ENCODE measurements around the gene BBOX1. TPM values are rescaled to one million over a fixed set of nuclear protein-coding genes. Genes with fewer than 3 reads are reported as not detected.

Gene BBOX1
- total RNA-seq, 1 donor from 2014 or later: not detected

DNA sequence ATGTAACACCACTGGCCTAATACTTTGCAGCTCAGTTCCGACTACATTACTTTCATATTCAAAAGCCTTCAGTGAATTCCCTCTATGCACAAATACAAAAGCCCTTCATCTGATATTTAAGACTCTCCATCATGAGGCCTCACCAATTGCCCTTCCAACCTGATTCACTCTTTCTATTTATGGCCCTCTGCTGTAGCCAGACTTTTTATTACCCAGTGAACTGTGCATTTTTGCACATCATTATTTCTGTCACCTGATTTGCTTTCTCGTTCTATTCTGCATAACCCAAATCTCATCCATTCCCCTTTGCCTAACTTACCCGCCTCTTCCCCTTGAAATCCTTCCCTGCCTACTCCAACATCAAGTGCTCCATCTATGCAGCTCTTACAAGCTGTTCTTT lies 78.3 kb downstream of the BBOX1 start:
- TF ChIP-seq, protein P1, sequence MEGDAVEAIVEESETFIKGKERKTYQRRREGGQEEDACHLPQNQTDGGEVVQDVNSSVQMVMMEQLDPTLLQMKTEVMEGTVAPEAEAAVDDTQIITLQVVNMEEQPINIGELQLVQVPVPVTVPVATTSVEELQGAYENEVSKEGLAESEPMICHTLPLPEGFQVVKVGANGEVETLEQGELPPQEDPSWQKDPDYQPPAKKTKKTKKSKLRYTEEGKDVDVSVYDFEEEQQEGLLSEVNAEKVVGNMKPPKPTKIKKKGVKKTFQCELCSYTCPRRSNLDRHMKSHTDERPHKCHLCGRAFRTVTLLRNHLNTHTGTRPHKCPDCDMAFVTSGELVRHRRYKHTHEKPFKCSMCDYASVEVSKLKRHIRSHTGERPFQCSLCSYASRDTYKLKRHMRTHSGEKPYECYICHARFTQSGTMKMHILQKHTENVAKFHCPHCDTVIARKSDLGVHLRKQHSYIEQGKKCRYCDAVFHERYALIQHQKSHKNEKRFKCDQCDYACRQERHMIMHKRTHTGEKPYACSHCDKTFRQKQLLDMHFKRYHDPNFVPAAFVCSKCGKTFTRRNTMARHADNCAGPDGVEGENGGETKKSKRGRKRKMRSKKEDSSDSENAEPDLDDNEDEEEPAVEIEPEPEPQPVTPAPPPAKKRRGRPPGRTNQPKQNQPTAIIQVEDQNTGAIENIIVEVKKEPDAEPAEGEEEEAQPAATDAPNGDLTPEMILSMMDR (IDR thresholded peaks at IDR 0.05; ENCODE audit: unreplicated experiment): no peak
- Mint-ChIP-seq H3K27me3 (ENCODE audit: low read depth) (no peaks in the 10 kb centered on the region), H3K36me3 (no peaks in the 10 kb centered on the region), H3K9me3 (no peaks in the 10 kb centered on the region), H3K4me1 (peaks cover 6% of the 10 kb centered on the region), H3K4me3 (no peak overlapping the region), H3K27ac (no peak overlapping the region)
- no peak for DNase-seq (ENCODE audit: low spot score in 2 of 2, unreplicated experiment in 2 of 2)

DNA sequence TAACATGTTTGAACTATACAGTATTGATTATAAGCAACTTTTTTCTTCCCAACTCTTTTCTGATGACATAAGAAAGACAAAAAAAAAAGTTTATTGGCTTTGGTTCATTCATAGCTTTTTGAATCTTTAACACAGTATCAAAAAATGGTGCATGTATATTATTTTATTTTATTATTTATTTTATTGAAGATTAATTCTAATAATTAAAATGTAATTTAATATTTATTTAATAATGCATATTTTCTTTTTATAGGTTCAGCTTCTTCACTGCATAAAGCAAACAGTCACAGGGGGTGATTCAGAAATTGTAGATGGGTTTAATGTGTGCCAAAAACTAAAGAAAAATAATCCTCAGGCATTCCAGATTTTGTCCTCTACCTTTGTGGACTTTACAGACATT lies 78.8 kb downstream of the BBOX1 start:
- Mint-ChIP-seq H3K36me3 (no peaks in the 10 kb centered on the region), H3K27ac (no peak overlapping the region)
- no peak for DNase-seq (ENCODE audit: low spot score in 2 of 2, unreplicated experiment in 2 of 2)

GRCh38 chr11:27120211-27120610 lies 79.6 kb downstream of the BBOX1 start:
- Mint-ChIP-seq H3K27ac (no peak overlapping the region), H3K4me1 (peaks cover 6% of the 10 kb centered on the region), H3K9me3 (no peaks in the 10 kb centered on the region), H3K36me3 (no peaks in the 10 kb centered on the region), H3K27me3 (ENCODE audit: low read depth) (no peaks in the 10 kb centered on the region), H3K4me3 (no peak overlapping the region)
- no peak for DNase-seq (ENCODE audit: low spot score in 2 of 2, unreplicated experiment in 2 of 2)
- TF ChIP-seq, protein P1 (IDR thresholded peaks at IDR 0.05; ENCODE audit: unreplicated experiment): no peak

More for the DNA sequence above, 78.8 kb downstream of the BBOX1 start:
- peaks cover 6% of the 10 kb centered on the region for H3K4me1 Mint-ChIP-seq
- H3K4me3 Mint-ChIP-seq: no peak overlapping the region
- TF ChIP-seq, protein P1 (IDR thresholded peaks at IDR 0.05; ENCODE audit: unreplicated experiment): no peak
- H3K9me3 Mint-ChIP-seq: no peaks in the 10 kb centered on the region
- no peaks in the 10 kb centered on the region for H3K27me3 Mint-ChIP-seq (ENCODE audit: low read depth)

DNA sequence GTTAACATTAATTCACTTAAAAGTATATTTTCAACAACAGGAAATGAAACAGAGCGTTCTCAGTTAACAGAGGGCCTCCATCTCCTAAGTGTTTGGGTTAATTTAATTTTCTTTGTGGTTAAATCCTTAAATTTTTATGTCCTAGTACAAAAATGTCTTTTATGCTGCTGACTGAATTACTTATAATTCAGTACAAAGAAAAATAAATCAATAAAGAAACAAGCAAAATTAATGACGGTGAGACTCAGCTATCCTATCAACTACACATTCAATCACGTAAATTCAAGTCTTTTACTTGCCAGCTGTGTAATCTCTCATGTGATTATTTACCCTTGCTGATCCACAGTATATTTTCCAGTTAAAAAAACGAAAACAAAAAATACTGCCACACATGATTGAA lies 81.4 kb downstream of the BBOX1 start:
- no peaks in the 10 kb centered on the region for H3K27me3 Mint-ChIP-seq (ENCODE audit: low read depth)
- no peaks in the 10 kb centered on the region for H3K36me3 Mint-ChIP-seq
- no peaks in the 10 kb centered on the region for H3K9me3 Mint-ChIP-seq

GRCh38 chr11:27124514-27125264 lies 84.1 kb downstream of the BBOX1 start:
- no peak overlapping the region for H3K27ac Mint-ChIP-seq
- TF ChIP-seq, protein P1 (IDR thresholded peaks at IDR 0.05; ENCODE audit: unreplicated experiment): no peak
- no peak for DNase-seq (ENCODE audit: low spot score in 2 of 2, unreplicated experiment in 2 of 2)
- H3K27me3 Mint-ChIP-seq (ENCODE audit: low read depth): no peaks in the 10 kb centered on the region
- no peaks in the 10 kb centered on the region for H3K36me3 Mint-ChIP-seq
- H3K4me1 Mint-ChIP-seq: no peaks in the 10 kb centered on the region
- peaks cover 3% of the 10 kb centered on the region for H3K9me3 Mint-ChIP-seq
- H3K4me3 Mint-ChIP-seq: no peak overlapping the region

More for the DNA sequence above, 81.4 kb downstream of the BBOX1 start:
- Mint-ChIP-seq H3K27ac (no peak overlapping the region), H3K4me1 (peaks cover 3% of the 10 kb centered on the region), H3K4me3 (no peak overlapping the region)
- TF ChIP-seq, protein P1 (IDR thresholded peaks at IDR 0.05; ENCODE audit: unreplicated experiment): no peak
- DNase-seq (ENCODE audit: low spot score in 2 of 2, unreplicated experiment in 2 of 2): no peak

Data from mesothelial cell of epicardium (in vitro differentiated cells).